ENCODE data around the gene LIF. TPM values are rescaled to one million over a fixed set of nuclear protein-coding genes. Genes with fewer than 3 reads are reported as not detected.
A peak's percentile ranks its signal among the peaks of the same experiment; 100 is the strongest.

Gene LIF
- total and polyA plus RNA-seq, 4 donors, result 0.77 to 26.1 (median 5.1) TPM

GRCh38 chr22:30287648-30288418 is 41.3 kb upstream of the LIF start:
- ATAC-seq (ENCODE audit: insufficient read depth, low FRiP score), result peak; percentile 45
- Histone ChIP-seq H3K36me3 (ENCODE audit: control insufficient read depth in 4 of 4, insufficient read depth in 4 of 4, low read length in 4 of 4) (peaks cover 0 to 25% (median 14%) of the 10 kb centered on the region in 4 donors), H3K9ac (ENCODE audit: insufficient read depth in 1 of 2, low read length in 2 of 2) (peak overlapping the region in 1 of 2 donors; percentile 56), H3K4me1 (ENCODE audit: control insufficient read depth in 5 of 5, insufficient read depth in 5 of 5, low read length in 5 of 5) (peaks cover 4 to 35% (median 21%) of the 10 kb centered on the region in 5 donors), H3K27ac (ENCODE audit: low read depth in 1 of 2, low read length in 1 of 2) (peak overlapping the region; percentile 71 to 87), H3K4me3 (no peak overlapping the region), H3K27me3 (ENCODE audit: control insufficient read depth in 3 of 3, insufficient read depth in 3 of 3, low read length in 2 of 3) (no peaks in the 10 kb centered on the region), H3K9me3 (ENCODE audit: control insufficient read depth in 4 of 4, insufficient read depth in 3 of 4, low read length in 3 of 4) (no peaks in the 10 kb centered on the region)
- WGBS, 2 donors, result 10% methylated on average over 5 of the region's 5 CpGs
- peak; percentile 89 to 92 (median 90) for DNase-seq
- peak; percentile 82 for TF ChIP-seq CTCF (IDR thresholded peaks at IDR 0.05; ENCODE audit: control extremely low read depth, extremely low read depth)

- H3K27ac ChIP-seq (ENCODE audit: low read depth in 1 of 2, low read length in 1 of 2), result no peak overlapping the region
- no peaks in the 10 kb centered on the region for H3K27me3 ChIP-seq (ENCODE audit: control insufficient read depth in 3 of 3, insufficient read depth in 3 of 3, low read length in 2 of 3)
- H3K36me3 ChIP-seq (ENCODE audit: control insufficient read depth in 4 of 4, insufficient read depth in 4 of 4, low read length in 4 of 4), result peaks cover 0 to 22% (median 9%) of the 10 kb centered on the region in 4 donors
- no peak overlapping the region for H3K4me3 ChIP-seq
- ATAC-seq (ENCODE audit: insufficient read depth, low FRiP score) (no peak), DNase-seq (peak in 2 of 3 donors; percentile 33 to 59)
- TF ChIP-seq CTCF (IDR thresholded peaks at IDR 0.05; ENCODE audit: control extremely low read depth, extremely low read depth), result peak; percentile 74
- no peak overlapping the region for H3K9ac ChIP-seq (ENCODE audit: insufficient read depth in 1 of 2, low read length in 2 of 2)
- no peaks in the 10 kb centered on the region for H3K9me3 ChIP-seq (ENCODE audit: control insufficient read depth in 4 of 4, insufficient read depth in 3 of 4, low read length in 3 of 4)
- 64 to 67% methylated on average over 31 of the region's 31 CpGs for WGBS, 2 donors
- peaks cover 4 to 35% (median 21%) of the 10 kb centered on the region in 5 donors for H3K4me1 ChIP-seq (ENCODE audit: control insufficient read depth in 5 of 5, insufficient read depth in 5 of 5, low read length in 5 of 5)
These were observed 40.5 kb upstream of the LIF start for GRCh38 chr22:30286813-30287647.

- Histone ChIP-seq H3K9ac (ENCODE audit: insufficient read depth in 1 of 2, low read length in 2 of 2) (no peak overlapping the region), H3K36me3 (ENCODE audit: control insufficient read depth in 4 of 4, insufficient read depth in 4 of 4, low read length in 4 of 4) (peaks cover 0 to 18% (median 8%) of the 10 kb centered on the region in 4 donors), H3K27me3 (ENCODE audit: control insufficient read depth in 3 of 3, insufficient read depth in 3 of 3, low read length in 2 of 3) (no peaks in the 10 kb centered on the region), H3K4me3 (no peak overlapping the region), H3K27ac (ENCODE audit: low read depth in 1 of 2, low read length in 1 of 2) (no peak overlapping the region), H3K9me3 (ENCODE audit: control insufficient read depth in 4 of 4, insufficient read depth in 3 of 4, low read length in 3 of 4) (no peaks in the 10 kb centered on the region), H3K4me1 (ENCODE audit: control insufficient read depth in 5 of 5, insufficient read depth in 5 of 5, low read length in 5 of 5) (peaks cover under 1 to 32% (median 17%) of the 10 kb centered on the region in 5 donors)
- no peak for TF ChIP-seq CTCF (IDR thresholded peaks at IDR 0.05; ENCODE audit: control extremely low read depth, extremely low read depth)
- 86 to 89% methylated on average over 5 of the region's 5 CpGs for WGBS, 2 donors
- DNase-seq (no peak), ATAC-seq (ENCODE audit: insufficient read depth, low FRiP score) (no peak)
These were observed 39.8 kb upstream of the LIF start for GRCh38 chr22:30286331-30286730.

Measured in lung (tissue), 12 donors.